Measurements from ENCODE around the gene NCLN.
A peak's percentile ranks its signal among the peaks of the same experiment; 100 is the strongest.

NCLN gene

DNA sequence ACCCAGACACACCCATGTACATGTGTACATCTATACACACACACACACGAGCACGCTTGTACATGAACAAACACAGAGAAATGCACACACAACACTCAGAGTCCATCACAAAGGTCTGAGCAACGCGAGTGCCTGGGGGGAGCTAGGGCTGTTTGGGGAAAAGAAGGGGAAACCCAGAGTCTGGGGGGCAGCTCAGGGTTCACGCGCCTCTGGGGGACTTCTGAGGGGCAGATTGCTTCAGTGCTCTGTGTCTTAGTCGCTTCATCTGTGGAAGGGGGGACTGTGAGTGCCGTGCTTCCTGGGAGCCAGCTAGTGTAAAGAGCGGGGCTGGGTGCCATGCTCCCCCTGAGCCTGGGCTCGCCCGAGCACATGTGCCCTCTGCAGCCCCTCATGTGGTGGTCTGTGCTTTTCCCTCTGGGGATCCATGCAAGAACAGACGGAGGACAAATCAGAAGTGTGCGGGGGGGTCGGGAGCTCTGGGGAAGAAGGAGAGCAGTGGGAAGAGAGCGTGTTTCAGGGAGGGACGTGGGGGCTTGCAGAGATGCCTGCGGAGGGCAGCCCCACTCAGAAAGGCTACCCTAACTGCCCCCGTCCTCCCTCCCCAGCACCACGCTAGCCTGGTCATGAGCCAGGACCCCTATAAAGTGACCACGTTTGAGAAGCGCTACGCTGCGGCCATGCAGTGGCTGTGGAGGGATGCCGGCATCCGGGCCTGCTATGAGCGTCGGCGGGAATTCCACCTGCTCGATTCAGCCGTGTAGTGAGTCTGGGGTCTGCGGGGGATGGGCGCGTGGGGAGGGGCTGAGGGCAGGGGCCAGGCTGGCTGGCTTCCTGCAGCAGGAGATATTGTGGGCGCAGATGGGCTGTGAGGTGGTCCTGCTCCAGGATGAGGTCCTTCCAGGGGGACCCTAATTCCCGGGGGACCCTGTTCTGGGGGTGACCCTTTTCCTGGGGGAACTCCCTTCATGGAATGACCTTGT, 35.9 kb upstream of the NCLN start:
- no peaks in the 10 kb centered on the region for H3K27me3 ChIP-seq (replicated peaks in 2 of 5; ENCODE audit: control insufficient read depth in 4 of 5, insufficient read depth in 5 of 5, low read length in 4 of 5)
- H3K36me3 ChIP-seq (ENCODE audit: control insufficient read depth in 4 of 4, insufficient read depth in 4 of 4, low read length in 3 of 4) = peaks cover 11 to 68% (median 59%) of the 10 kb centered on the region in 4 experiments
- no peaks in the 10 kb centered on the region for H3K9me3 ChIP-seq (ENCODE audit: control extremely low read depth in 1 of 5, control insufficient read depth in 4 of 5, insufficient read depth in 2 of 5, low read depth in 1 of 5, low read length in 4 of 5)
- WGBS (ENCODE audit: insufficient coverage) = 93% methylated on average over 27 of the region's 35 CpGs
- H3K4me1 ChIP-seq (ENCODE audit: control extremely low read depth in 1 of 4, control insufficient read depth in 4 of 4, insufficient read depth in 4 of 4, low read length in 3 of 4) = peaks cover 0 to 59% (median 46%) of the 10 kb centered on the region in 4 experiments
- no peak overlapping the region for H3K4me3 ChIP-seq (ENCODE audit: control insufficient read depth in 1 of 7, extremely low read depth in 1 of 7, insufficient read depth in 4 of 7, low read depth in 2 of 7, low read length in 6 of 7)
- ChIA-PET POLR2A (interaction anchor here (0.6 kb wide), 1 partner anchor 15 kb away, joined by 4 read pairs; no protein-coding TSS in a partner anchor), CTCF (interaction anchor here (0.8 to 1.3 kb wide), 3 partner anchors 10 to 23 kb away, joined by 3 to 4 read pairs (median 3); no protein-coding TSS in a partner anchor)
- no peak for DNase-seq
- H3K27ac ChIP-seq (ENCODE audit: insufficient read depth in 1 of 2, low read depth in 1 of 2, low read length in 2 of 2, poor library complexity in 1 of 2, severe bottlenecking in 2 of 2) = peak overlapping the region; percentile 77 to 82

DNA sequence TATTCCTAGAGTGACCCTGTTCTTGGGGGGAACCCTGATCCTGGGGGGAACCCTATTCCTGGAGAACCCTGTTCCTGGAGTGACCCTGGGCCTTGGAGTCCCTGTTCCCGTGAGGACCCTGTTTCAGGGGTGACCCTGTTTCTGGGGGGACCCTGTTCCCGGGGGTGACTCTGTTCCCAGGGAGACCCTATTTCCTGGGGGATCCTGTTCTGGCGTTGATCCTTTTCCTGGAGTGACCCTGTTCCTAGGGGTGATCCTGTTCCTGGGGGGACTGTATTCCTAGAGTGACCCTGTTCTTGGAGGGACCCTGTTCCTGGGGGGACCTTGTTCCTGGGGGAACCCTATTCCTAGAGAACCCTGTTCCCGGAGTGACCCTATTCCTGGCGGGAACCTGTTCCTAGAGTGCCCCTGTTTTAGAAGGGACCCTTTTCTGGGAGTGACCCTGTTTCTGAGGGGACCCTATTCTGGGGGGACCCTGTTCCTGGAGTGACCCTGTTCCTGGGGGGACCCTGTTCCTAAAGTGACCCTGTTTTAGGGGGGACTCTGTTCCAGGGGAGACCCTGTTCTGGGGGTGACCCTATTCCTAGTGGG, 34.9 kb upstream of the NCLN start:
- H3K36me3 ChIP-seq (ENCODE audit: control insufficient read depth in 4 of 4, insufficient read depth in 4 of 4, low read length in 3 of 4) = peaks cover 11 to 78% (median 64%) of the 10 kb centered on the region in 4 experiments
- CTCF ChIA-PET = interaction anchor here (0.9 to 2.6 kb wide), 5 partner anchors 9 to 188 kb away, joined by 3 to 19 read pairs (median 4); no protein-coding TSS in a partner anchor
- H3K27me3 ChIP-seq (replicated peaks in 2 of 5; ENCODE audit: control insufficient read depth in 4 of 5, insufficient read depth in 5 of 5, low read length in 4 of 5) = no peaks in the 10 kb centered on the region
- H3K9me3 ChIP-seq (ENCODE audit: control extremely low read depth in 1 of 5, control insufficient read depth in 4 of 5, insufficient read depth in 2 of 5, low read depth in 1 of 5, low read length in 4 of 5) = no peaks in the 10 kb centered on the region
- H3K4me3 ChIP-seq (ENCODE audit: control insufficient read depth in 1 of 7, extremely low read depth in 1 of 7, insufficient read depth in 4 of 7, low read depth in 2 of 7, low read length in 6 of 7) = no peak overlapping the region
- POLR2A ChIA-PET = interaction anchor here (1.1 kb wide), 1 partner anchor 17 kb away, joined by 3 read pairs; no protein-coding TSS in a partner anchor
- peaks cover 0 to 63% (median 52%) of the 10 kb centered on the region in 4 experiments for H3K4me1 ChIP-seq (ENCODE audit: control extremely low read depth in 1 of 4, control insufficient read depth in 4 of 4, insufficient read depth in 4 of 4, low read length in 3 of 4)
- DNase-seq = no peak
- peak overlapping the region; percentile 77 to 82 for H3K27ac ChIP-seq (ENCODE audit: insufficient read depth in 1 of 2, low read depth in 1 of 2, low read length in 2 of 2, poor library complexity in 1 of 2, severe bottlenecking in 2 of 2)
- WGBS (ENCODE audit: insufficient coverage) = 93% methylated on average over 4 of the region's 5 CpGs

DNA sequence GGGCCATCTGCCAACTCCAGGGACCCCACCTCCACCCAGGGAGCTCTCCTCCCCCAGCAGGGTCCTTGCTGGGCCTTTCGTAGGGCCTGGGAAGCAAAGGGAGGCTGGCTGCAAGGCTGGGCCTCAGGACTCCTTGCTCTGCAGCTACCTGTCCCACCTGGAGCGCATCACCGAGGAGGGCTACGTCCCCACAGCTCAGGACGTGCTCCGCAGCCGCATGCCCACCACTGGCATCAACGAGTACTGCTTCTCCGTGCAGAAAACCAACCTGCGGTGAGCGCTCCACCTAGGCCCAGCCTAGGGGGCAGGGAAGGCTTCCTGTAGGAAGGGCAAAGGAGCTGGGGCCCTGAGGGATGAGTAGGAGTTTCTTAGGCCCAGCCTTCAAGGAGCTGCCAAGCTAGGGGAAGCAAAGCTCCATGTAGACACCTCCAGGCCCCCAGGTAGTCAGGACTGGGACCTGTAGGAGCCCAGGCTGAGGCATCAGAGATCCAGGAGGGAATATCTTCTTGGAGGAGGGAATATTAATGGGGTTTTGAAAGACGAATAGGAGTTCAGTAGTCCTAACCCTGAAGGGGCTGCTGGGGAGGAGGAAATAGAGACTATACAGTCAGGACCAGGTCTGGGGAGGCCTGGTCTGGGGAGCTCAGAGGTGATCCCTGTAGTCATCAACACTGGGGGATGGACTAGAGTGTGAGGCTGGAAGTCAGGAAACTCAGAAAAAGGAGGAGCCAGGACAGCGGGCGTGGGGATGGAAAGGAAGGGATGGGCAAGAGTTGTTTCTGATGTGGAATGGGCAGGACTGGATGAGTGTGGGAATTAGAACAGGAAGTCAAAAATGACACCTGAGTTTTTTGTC, 33.9 kb upstream of the NCLN start:
- H3K4me1 ChIP-seq (ENCODE audit: control extremely low read depth in 1 of 4, control insufficient read depth in 4 of 4, insufficient read depth in 4 of 4, low read length in 3 of 4) = peaks cover 0 to 61% (median 50%) of the 10 kb centered on the region in 4 experiments
- H3K4me3 ChIP-seq (ENCODE audit: control insufficient read depth in 1 of 7, extremely low read depth in 1 of 7, insufficient read depth in 4 of 7, low read depth in 2 of 7, low read length in 6 of 7) = no peak overlapping the region
- 86% methylated on average over 13 of the region's 14 CpGs for WGBS (ENCODE audit: insufficient coverage)
- peaks cover 11 to 81% (median 66%) of the 10 kb centered on the region in 4 experiments for H3K36me3 ChIP-seq (ENCODE audit: control insufficient read depth in 4 of 4, insufficient read depth in 4 of 4, low read length in 3 of 4)
- ChIA-PET POLR2A (interaction anchor here (0.6 to 1.4 kb wide), 4 partner anchors 10 to 27 kb away, joined by 3 to 6 read pairs (median 3); partner anchors contain the start of gene S1PR4), CTCF (interaction anchor here (0.8 to 2.6 kb wide), 6 partner anchors 10 to 189 kb away, joined by 3 to 19 read pairs (median 4); no protein-coding TSS in a partner anchor)
- no peak for DNase-seq
- no peaks in the 10 kb centered on the region for H3K9me3 ChIP-seq (ENCODE audit: control extremely low read depth in 1 of 5, control insufficient read depth in 4 of 5, insufficient read depth in 2 of 5, low read depth in 1 of 5, low read length in 4 of 5)
- no peaks in the 10 kb centered on the region for H3K27me3 ChIP-seq (replicated peaks in 2 of 5; ENCODE audit: control insufficient read depth in 4 of 5, insufficient read depth in 5 of 5, low read length in 4 of 5)
- peak overlapping the region; percentile 77 to 82 for H3K27ac ChIP-seq (ENCODE audit: insufficient read depth in 1 of 2, low read depth in 1 of 2, low read length in 2 of 2, poor library complexity in 1 of 2, severe bottlenecking in 2 of 2)

DNA sequence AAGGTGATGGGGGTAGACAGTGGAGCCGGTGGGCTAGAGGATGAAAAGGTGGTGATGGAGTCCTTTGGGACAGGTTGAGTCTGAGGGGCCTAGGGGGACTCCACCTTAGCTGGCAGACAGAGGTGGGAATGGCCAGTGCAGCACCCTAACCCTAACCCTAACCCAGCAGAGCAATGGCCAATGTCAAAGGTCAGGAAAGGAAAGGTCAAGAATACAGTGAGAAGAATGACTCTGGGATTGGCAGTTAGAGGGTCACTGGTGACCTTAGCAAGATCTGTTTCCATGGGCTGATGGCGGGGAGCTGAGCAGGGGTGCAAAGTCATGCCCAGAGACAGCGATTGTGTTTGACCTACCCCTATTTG, 33.3 kb upstream of the NCLN start:
- H3K9me3 ChIP-seq (ENCODE audit: control extremely low read depth in 1 of 5, control insufficient read depth in 4 of 5, insufficient read depth in 2 of 5, low read depth in 1 of 5, low read length in 4 of 5) = no peaks in the 10 kb centered on the region
- 100% methylated on average over 2 of the region's 3 CpGs for WGBS (ENCODE audit: insufficient coverage)
- no peak overlapping the region for H3K4me3 ChIP-seq (ENCODE audit: control insufficient read depth in 1 of 7, extremely low read depth in 1 of 7, insufficient read depth in 4 of 7, low read depth in 2 of 7, low read length in 6 of 7)
- POLR2A ChIA-PET = interaction anchor here (1.4 kb wide), 1 partner anchor 26 kb away, joined by 3 read pairs; the partner anchor contains the start of gene S1PR4
- peaks cover 14 to 82% (median 69%) of the 10 kb centered on the region in 4 experiments for H3K36me3 ChIP-seq (ENCODE audit: control insufficient read depth in 4 of 4, insufficient read depth in 4 of 4, low read length in 3 of 4)
- H3K27ac ChIP-seq (ENCODE audit: insufficient read depth in 1 of 2, low read depth in 1 of 2, low read length in 2 of 2, poor library complexity in 1 of 2, severe bottlenecking in 2 of 2) = peak overlapping the region; percentile 77 to 82
- no peaks in the 10 kb centered on the region for H3K27me3 ChIP-seq (replicated peaks in 2 of 5; ENCODE audit: control insufficient read depth in 4 of 5, insufficient read depth in 5 of 5, low read length in 4 of 5)
- DNase-seq = no peak
- CTCF ChIA-PET = interaction anchor here (0.7 to 2.6 kb wide), 5 partner anchors 10 to 190 kb away, joined by 3 to 19 read pairs (median 4); no protein-coding TSS in a partner anchor
- H3K4me1 ChIP-seq (ENCODE audit: control extremely low read depth in 1 of 4, control insufficient read depth in 4 of 4, insufficient read depth in 4 of 4, low read length in 3 of 4) = peaks cover 0 to 59% (median 49%) of the 10 kb centered on the region in 4 experiments

DNA sequence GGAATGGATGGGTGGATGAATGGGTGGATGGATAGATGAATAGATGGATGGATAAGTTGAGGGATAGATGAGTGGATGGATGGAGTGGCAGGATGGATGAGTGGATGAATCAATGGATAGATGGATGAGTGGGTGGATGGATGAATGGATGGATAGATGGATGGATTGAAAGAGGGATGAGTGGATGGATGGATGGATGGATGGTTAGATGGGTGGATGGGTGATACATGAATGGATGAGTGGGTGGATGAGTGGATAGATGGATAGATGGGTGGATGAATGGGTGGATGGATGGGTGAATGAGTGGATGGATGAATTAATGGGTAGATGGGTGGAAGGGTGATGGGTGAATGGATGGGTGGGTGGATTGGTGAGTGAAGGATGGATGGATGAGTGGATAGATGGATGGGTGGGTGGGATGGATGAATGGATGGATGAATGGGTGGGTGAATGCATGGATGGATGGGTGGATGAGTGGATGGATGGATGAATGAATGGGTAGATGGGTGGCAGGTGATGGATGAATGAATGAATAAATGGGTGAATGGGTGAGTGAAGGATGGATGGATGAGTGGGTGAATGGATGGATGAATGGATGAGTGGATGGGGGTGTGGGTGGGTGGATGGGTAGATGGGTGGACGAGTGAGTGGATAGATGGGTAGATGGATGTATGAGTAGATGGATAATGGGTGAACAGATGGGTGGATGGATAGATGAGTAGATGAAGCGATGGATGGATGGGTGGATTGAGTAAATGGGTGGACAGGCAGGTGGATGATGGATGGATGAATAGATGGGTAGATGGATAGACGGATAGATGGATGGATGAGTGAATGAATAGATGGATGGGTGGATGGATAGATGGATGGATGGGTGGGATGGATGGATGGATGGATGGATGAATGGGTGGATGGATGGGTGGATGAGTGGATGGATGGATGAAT, 32.2 kb upstream of the NCLN start:
- POLR2A ChIA-PET = interaction anchor here (1.4 to 1.9 kb wide), 2 partner anchors 21 to 25 kb away, joined by 3 to 5 read pairs; partner anchors contain the start of gene S1PR4
- CTCF ChIA-PET = interaction anchor here (0.7 to 2.6 kb wide), 6 partner anchors 9 to 121 kb away, joined by 3 to 19 read pairs (median 8); no protein-coding TSS in a partner anchor
- WGBS (ENCODE audit: insufficient coverage) = 94% methylated on average over 3 of the region's 3 CpGs
- H3K27ac ChIP-seq (ENCODE audit: insufficient read depth in 1 of 2, low read depth in 1 of 2, low read length in 2 of 2, poor library complexity in 1 of 2, severe bottlenecking in 2 of 2) = peak overlapping the region in 1 of 2 experiments; percentile 58
- no peak for DNase-seq
- H3K27me3 ChIP-seq (replicated peaks in 2 of 5; ENCODE audit: control insufficient read depth in 4 of 5, insufficient read depth in 5 of 5, low read length in 4 of 5) = no peaks in the 10 kb centered on the region
- no peaks in the 10 kb centered on the region for H3K9me3 ChIP-seq (ENCODE audit: control extremely low read depth in 1 of 5, control insufficient read depth in 4 of 5, insufficient read depth in 2 of 5, low read depth in 1 of 5, low read length in 4 of 5)
- peaks cover 0 to 60% (median 48%) of the 10 kb centered on the region in 4 experiments for H3K4me1 ChIP-seq (ENCODE audit: control extremely low read depth in 1 of 4, control insufficient read depth in 4 of 4, insufficient read depth in 4 of 4, low read length in 3 of 4)
- peaks cover 18 to 86% (median 73%) of the 10 kb centered on the region in 4 experiments for H3K36me3 ChIP-seq (ENCODE audit: control insufficient read depth in 4 of 4, insufficient read depth in 4 of 4, low read length in 3 of 4)
- no peak overlapping the region for H3K4me3 ChIP-seq (ENCODE audit: control insufficient read depth in 1 of 7, extremely low read depth in 1 of 7, insufficient read depth in 4 of 7, low read depth in 2 of 7, low read length in 6 of 7)

All from common myeloid progenitor, CD34-positive (primary cell).